ENCODE results near the gene PLCL2. TPM values are rescaled to one million over a fixed set of nuclear protein-coding genes. Genes with fewer than 3 reads are reported as not detected.

PLCL2 gene
- total and polyA plus RNA-seq, 2 donors (not counting 1 experiment from before 2014, with no cell fraction given), result 21.7 to 55.2 TPM

DNA sequence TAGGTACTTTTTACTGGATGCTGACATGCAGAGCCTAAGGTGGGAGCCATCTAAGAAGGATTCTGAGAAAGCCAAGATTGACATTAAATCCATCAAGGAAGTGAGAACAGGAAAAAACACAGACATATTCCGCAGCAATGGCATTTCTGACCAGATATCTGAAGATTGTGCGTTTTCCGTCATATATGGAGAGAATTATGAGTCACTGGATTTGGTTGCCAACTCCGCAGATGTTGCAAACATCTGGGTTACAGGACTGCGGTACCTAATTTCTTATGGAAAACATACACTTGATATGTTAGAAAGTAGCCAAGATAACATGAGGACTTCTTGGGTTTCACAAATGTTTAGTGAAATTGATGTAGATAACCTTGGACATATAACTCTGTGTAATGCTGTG is 125.1 kb downstream of the PLCL2 start:
- TF ChIP-seq, protein P1, sequence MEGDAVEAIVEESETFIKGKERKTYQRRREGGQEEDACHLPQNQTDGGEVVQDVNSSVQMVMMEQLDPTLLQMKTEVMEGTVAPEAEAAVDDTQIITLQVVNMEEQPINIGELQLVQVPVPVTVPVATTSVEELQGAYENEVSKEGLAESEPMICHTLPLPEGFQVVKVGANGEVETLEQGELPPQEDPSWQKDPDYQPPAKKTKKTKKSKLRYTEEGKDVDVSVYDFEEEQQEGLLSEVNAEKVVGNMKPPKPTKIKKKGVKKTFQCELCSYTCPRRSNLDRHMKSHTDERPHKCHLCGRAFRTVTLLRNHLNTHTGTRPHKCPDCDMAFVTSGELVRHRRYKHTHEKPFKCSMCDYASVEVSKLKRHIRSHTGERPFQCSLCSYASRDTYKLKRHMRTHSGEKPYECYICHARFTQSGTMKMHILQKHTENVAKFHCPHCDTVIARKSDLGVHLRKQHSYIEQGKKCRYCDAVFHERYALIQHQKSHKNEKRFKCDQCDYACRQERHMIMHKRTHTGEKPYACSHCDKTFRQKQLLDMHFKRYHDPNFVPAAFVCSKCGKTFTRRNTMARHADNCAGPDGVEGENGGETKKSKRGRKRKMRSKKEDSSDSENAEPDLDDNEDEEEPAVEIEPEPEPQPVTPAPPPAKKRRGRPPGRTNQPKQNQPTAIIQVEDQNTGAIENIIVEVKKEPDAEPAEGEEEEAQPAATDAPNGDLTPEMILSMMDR (IDR thresholded peaks at IDR 0.05), result no peak
- TF ChIP-seq EZH2 (IDR thresholded peaks at IDR 0.05; ENCODE audit: borderline replicate concordance, insufficient read depth, low read depth, low read length, poor library complexity, severe bottlenecking), result no peak
- peaks cover 60% of the 10 kb centered on the region for H3K79me2 ChIP-seq (ENCODE audit: control insufficient read depth, insufficient read depth, low read length)
- POLR2A ChIA-PET, result no interaction called here

DNA sequence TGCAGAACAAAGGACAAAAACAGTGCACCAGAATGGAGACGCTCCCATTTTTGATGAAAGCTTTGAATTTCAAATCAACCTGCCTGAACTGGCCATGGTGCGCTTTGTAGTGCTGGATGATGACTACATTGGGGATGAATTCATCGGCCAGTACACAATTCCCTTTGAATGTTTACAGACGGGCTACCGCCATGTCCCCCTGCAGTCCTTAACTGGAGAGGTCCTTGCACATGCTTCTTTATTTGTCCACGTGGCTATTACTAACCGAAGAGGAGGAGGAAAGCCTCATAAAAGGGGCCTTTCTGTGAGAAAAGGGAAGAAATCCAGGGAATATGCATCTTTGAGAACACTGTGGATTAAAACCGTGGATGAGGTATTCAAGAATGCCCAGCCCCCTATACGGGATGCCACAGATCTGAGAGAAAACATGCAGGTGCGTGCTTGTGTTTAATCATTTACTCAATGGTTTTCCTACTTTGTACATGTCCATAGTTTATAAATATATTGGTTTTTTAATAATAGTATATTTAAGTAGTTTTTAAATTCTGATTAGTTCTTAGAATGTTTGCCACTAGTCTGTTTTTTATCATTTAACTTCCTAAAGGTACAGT is 127.1 kb downstream of the PLCL2 start:
- Histone ChIP-seq H3K27ac (ENCODE audit: low read length in 2 of 2) (no peak overlapping the region), H3K4me1 (ENCODE audit: control insufficient read depth in 2 of 2, insufficient read depth in 2 of 2, low read length in 2 of 2) (no peaks in the 10 kb centered on the region), H4K20me1 (ENCODE audit: control insufficient read depth, insufficient read depth, low read length, poor library complexity, severe bottlenecking) (peaks cover 54% of the 10 kb centered on the region), H3K79me2 (ENCODE audit: control insufficient read depth, insufficient read depth, low read length) (peaks cover 50% of the 10 kb centered on the region), H3K4me2 (replicated peaks; ENCODE audit: low read depth, low read length, poor library complexity, severe bottlenecking) (no peak overlapping the region), H3K9me3 (ENCODE audit: control extremely low read depth in 1 of 3, control insufficient read depth in 2 of 3, insufficient read depth in 1 of 3, low read length in 2 of 3) (no peaks in the 10 kb centered on the region), H3K4me3 (ENCODE audit: control extremely low read depth in 1 of 5, extremely low read depth in 1 of 5, insufficient read depth in 1 of 5, low read depth in 2 of 5, low read length in 4 of 5) (no peak overlapping the region), H3K36me3 (replicated peaks in 1 of 2; ENCODE audit: control extremely low read depth in 1 of 2, control insufficient read depth in 1 of 2, extremely low read depth in 1 of 2, insufficient read depth in 2 of 2, low read length in 1 of 2) (peaks cover 19 to 62% of the 10 kb centered on the region in 2 experiments), H3K27me3 (replicated peaks in 1 of 4; ENCODE audit: control extremely low read depth in 1 of 4, control insufficient read depth in 3 of 4, insufficient read depth in 4 of 4, low read length in 3 of 4) (no peaks in the 10 kb centered on the region), H3K9ac (ENCODE audit: low read length) (no peak overlapping the region), H2AFZ (ENCODE audit: insufficient read depth, low read depth, low read length, poor library complexity, severe bottlenecking) (no peak overlapping the region)
- Mint-ChIP-seq H3K27ac (no peak overlapping the region), H3K4me1 (peaks cover 30% of the 10 kb centered on the region), H3K9me3 (ENCODE audit: insufficient read depth) (no peaks in the 10 kb centered on the region), H3K4me3 (no peak overlapping the region), H3K27me3 (no peaks in the 10 kb centered on the region)
- ATAC-seq (ENCODE audit: low read depth) (no peak), DNase-seq (no peak)
- ChIA-PET POLR2A (no interaction called here), CTCF (no interaction called here)
- TF ChIP-seq EZH2 (IDR thresholded peaks at IDR 0.05; ENCODE audit: borderline replicate concordance, insufficient read depth, low read depth, low read length, poor library complexity, severe bottlenecking), result no peak
- TF ChIP-seq, protein P1 (IDR thresholded peaks at IDR 0.05), result no peak
- WGBS (ENCODE audit: insufficient coverage), result 99% methylated on average over 8 of the region's 10 CpGs
- intact Hi-C loops (cut with micrococcal nuclease), result no loop called here

More for the DNA sequence above, 125.1 kb downstream of the PLCL2 start:
- DNase-seq (no peak), ATAC-seq (ENCODE audit: low read depth) (no peak)
- H3K27ac Mint-ChIP-seq, result no peak overlapping the region
- H3K4me3 ChIP-seq (ENCODE audit: control extremely low read depth in 1 of 5, extremely low read depth in 1 of 5, insufficient read depth in 1 of 5, low read depth in 2 of 5, low read length in 4 of 5), result no peak overlapping the region
- intact Hi-C loops (cut with micrococcal nuclease), result no loop called here
- peaks cover 9 to 14% of the 10 kb centered on the region in 2 donors for H3K4me1 ChIP-seq (ENCODE audit: control insufficient read depth in 2 of 2, insufficient read depth in 2 of 2, low read length in 2 of 2)
- no peak overlapping the region for H3K4me2 ChIP-seq (replicated peaks; ENCODE audit: low read depth, low read length, poor library complexity, severe bottlenecking)
- no peaks in the 10 kb centered on the region for H3K9me3 ChIP-seq (ENCODE audit: control extremely low read depth in 1 of 3, control insufficient read depth in 2 of 3, insufficient read depth in 1 of 3, low read length in 2 of 3)
- no peaks in the 10 kb centered on the region for H3K9me3 Mint-ChIP-seq (ENCODE audit: insufficient read depth)
- H4K20me1 ChIP-seq (ENCODE audit: control insufficient read depth, insufficient read depth, low read length, poor library complexity, severe bottlenecking), result peaks cover 61% of the 10 kb centered on the region
- no peak overlapping the region for H3K9ac ChIP-seq (ENCODE audit: low read length)
- H2AFZ ChIP-seq (ENCODE audit: insufficient read depth, low read depth, low read length, poor library complexity, severe bottlenecking), result no peak overlapping the region
- H3K27ac ChIP-seq (ENCODE audit: low read length in 2 of 2), result no peak overlapping the region
- no peaks in the 10 kb centered on the region for H3K27me3 Mint-ChIP-seq
- H3K4me1 Mint-ChIP-seq, result peaks cover 47% of the 10 kb centered on the region
- no peaks in the 10 kb centered on the region for H3K27me3 ChIP-seq (replicated peaks in 1 of 4; ENCODE audit: control extremely low read depth in 1 of 4, control insufficient read depth in 3 of 4, insufficient read depth in 4 of 4, low read length in 3 of 4)
- WGBS (ENCODE audit: insufficient coverage), result 100% methylated on average over 3 of the region's 5 CpGs
- H3K36me3 ChIP-seq (replicated peaks in 1 of 2; ENCODE audit: control extremely low read depth in 1 of 2, control insufficient read depth in 1 of 2, extremely low read depth in 1 of 2, insufficient read depth in 2 of 2, low read length in 1 of 2), result peaks cover 11 to 42% of the 10 kb centered on the region in 2 experiments
- CTCF ChIA-PET, result no interaction called here
- H3K4me3 Mint-ChIP-seq, result no peak overlapping the region

Data from B cell (primary cell).